Activated CD4-positive, alpha-beta T cell treated with anti-CD3 and anti-CD28 coated beads for 48 hours (primary cell): ENCODE data around the gene CUTA.

Source experiments
- DNase-seq: peaks from one replicate; pipeline ENCODE4 v3.0.0-alpha.2; 2020

Gene CUTA

GRCh38 chr6:33417903-33418689 is at the start of gene CUTA:
CUTA (minus strand) TSS chr6:33418107; CDS start chr6:33418000, 107 bp downstream.
- peak; percentile 99 for DNase-seq

- DNase-seq = no peak
Observed at GRCh38 chr6:33467091-33467490, 49.2 kb upstream of the CUTA start.

- no peak for DNase-seq
Observed at GRCh38 chr6:33466075-33466735, 48.3 kb upstream of the CUTA start.

- no peak for DNase-seq
Observed at GRCh38 chr6:33459226-33459625, 41.3 kb upstream of the CUTA start.

- DNase-seq = no peak
Observed at GRCh38 chr6:33458676-33459075, 40.8 kb upstream of the CUTA start.

- DNase-seq = no peak
Observed at GRCh38 chr6:33456156-33456555, 38.2 kb upstream of the CUTA start.

GRCh38 chr6:33455051-33455450 is 37.1 kb upstream of the CUTA start:
- no peak for DNase-seq

- peak; percentile 95 for DNase-seq
Observed at GRCh38 chr6:33454009-33454946, 36.4 kb upstream of the CUTA start, which contains the start of gene ZBTB9. ZBTB9 (plus strand) TSS chr6:33454576; CDS start chr6:33455101, 525 bp downstream.

- no peak for DNase-seq
Observed at GRCh38 chr6:33453393-33454008, 35.6 kb upstream of the CUTA start.

GRCh38 chr6:33452496-33452895 is 34.6 kb upstream of the CUTA start:
- DNase-seq = no peak

- DNase-seq = no peak
Observed at GRCh38 chr6:33451606-33452005, 33.7 kb upstream of the CUTA start.

GRCh38 chr6:33450434-33450833 is 32.5 kb upstream of the CUTA start:
- no peak for DNase-seq

- no peak for DNase-seq
Observed at GRCh38 chr6:33446356-33446755, 28.4 kb upstream of the CUTA start.

- no peak for DNase-seq
Observed at GRCh38 chr6:33445119-33445603, 27.3 kb upstream of the CUTA start.

GRCh38 chr6:33443619-33444504 is 26.0 kb upstream of the CUTA start:
- DNase-seq = no peak

GRCh38 chr6:33443025-33443424 is 25.1 kb upstream of the CUTA start:
- DNase-seq = no peak

GRCh38 chr6:33442283-33442682 is 24.4 kb upstream of the CUTA start:
- DNase-seq = no peak

GRCh38 chr6:33441457-33441856 is 23.6 kb upstream of the CUTA start:
- DNase-seq = no peak

GRCh38 chr6:33440649-33441309 is 22.9 kb upstream of the CUTA start:
- DNase-seq = no peak

- DNase-seq = no peak
Observed at GRCh38 chr6:33439956-33440648, 22.2 kb upstream of the CUTA start.
